Osteoblast (primary cell): ENCODE data around the gene WIPF2. TPM values are rescaled to one million over a fixed set of nuclear protein-coding genes. Genes with fewer than 3 reads are reported as not detected.

Source experiments
- DNase-seq: peaks from one replicate; pipeline ENCODE4 v3.0.0; 2011; ENCODE audit warnings: low spot score, mixed read lengths; ENCODE audit not compliant: insufficient read length; ENCODE audit errors: missing footprints
- H2AFZ ChIP-seq: 2 replicates; pipeline ENCODE4 v1.6.0; 2011; ENCODE audit warnings: mild to moderate bottlenecking, low read length
- H3K27ac ChIP-seq: 2 replicates; pipeline ENCODE4 v1.5.1; 2011; ENCODE audit warnings: mild to moderate bottlenecking, low read depth, low read length, moderate library complexity
- H3K27me3 ChIP-seq: 2 replicates; pipeline ENCODE4 v1.6.0; 2012; ENCODE audit warnings: mild to moderate bottlenecking, control low read depth, inconsistent platforms, low read length, moderate library complexity; ENCODE audit not compliant: insufficient read depth
- H3K36me3 ChIP-seq: 2 replicates; pipeline ENCODE4 v1.5.1; 2011; ENCODE audit warnings: mild to moderate bottlenecking, low read length, control low read depth, moderate library complexity; ENCODE audit not compliant: insufficient read depth
- H3K4me1 ChIP-seq: 2 replicates; pipeline ENCODE4 v1.5.1; 2011; ENCODE audit warnings: mild to moderate bottlenecking, low read length, control low read depth, moderate library complexity; ENCODE audit not compliant: insufficient read depth
- H3K4me2 ChIP-seq: 2 replicates; pipeline ENCODE4 v1.6.0; 2011; ENCODE audit warnings: mild to moderate bottlenecking, low read length; ENCODE audit not compliant: insufficient read depth
- H3K4me3 ChIP-seq: fragments of 200-600 bp; sonication (generic); 3 replicates; pipeline ENCODE4 v1.5.1; 2012; ENCODE audit warnings: mild to moderate bottlenecking, low read length, inconsistent platforms; ENCODE audit not compliant: insufficient read depth
- H3K79me2 ChIP-seq: 2 replicates; pipeline ENCODE4 v1.6.0; 2012; ENCODE audit warnings: mild to moderate bottlenecking, low read length, control low read depth, inconsistent platforms; ENCODE audit not compliant: insufficient read depth
- H3K9me3 ChIP-seq: 2 replicates; pipeline ENCODE4 v1.5.1; 2011; ENCODE audit warnings: low read depth, low read length, control low read depth
- H4K20me1 ChIP-seq: 2 replicates; pipeline ENCODE4 v1.6.0; 2012; ENCODE audit warnings: mild to moderate bottlenecking, low read length, control low read depth; ENCODE audit not compliant: insufficient read depth
- CTCF ChIP-seq: IDR thresholded peaks from 2 replicates; pipeline ENCODE4 v1.5.1; 2011; ENCODE audit warnings: mild to moderate bottlenecking, low read depth, low read length, moderate library complexity; ENCODE audit errors: extremely low read depth
- total RNA-seq: library from RNA; depleted of rRNA; stranded (reverse); fragments of >200 nt; gene quantifications from 2 replicates; pipeline ENCODE4 v1.2.3, GENCODE V29; 2012

The WIPF2 gene
- total RNA-seq, 1 donor = 8.0 TPM

- no peaks in the 10 kb centered on the region for H4K20me1 ChIP-seq
- H3K36me3 ChIP-seq = peaks cover 51% of the 10 kb centered on the region
- no peak for TF ChIP-seq CTCF
- H3K9me3 ChIP-seq = no peaks in the 10 kb centered on the region
- no peak for DNase-seq
- H3K79me2 ChIP-seq = no peaks in the 10 kb centered on the region
- no peak overlapping the region for H3K4me2 ChIP-seq
- H3K4me3 ChIP-seq = no peak overlapping the region
- H2AFZ ChIP-seq = no peak overlapping the region
- no peaks in the 10 kb centered on the region for H3K27me3 ChIP-seq
- peaks cover 9% of the 10 kb centered on the region for H3K4me1 ChIP-seq
- H3K27ac ChIP-seq = no peak overlapping the region
These were observed 45.9 kb upstream of the WIPF2 start for GRCh38 chr17:40173091-40173777.

GRCh38 chr17:40173778-40174135, 45.3 kb upstream of the WIPF2 start:
- peaks cover 5% of the 10 kb centered on the region for H4K20me1 ChIP-seq
- H3K4me1 ChIP-seq = peaks cover 9% of the 10 kb centered on the region
- no peak overlapping the region for H3K4me2 ChIP-seq
- no peaks in the 10 kb centered on the region for H3K9me3 ChIP-seq
- peaks cover 47% of the 10 kb centered on the region for H3K36me3 ChIP-seq
- TF ChIP-seq CTCF = no peak
- DNase-seq = no peak
- H2AFZ ChIP-seq = no peak overlapping the region
- no peak overlapping the region for H3K27ac ChIP-seq
- no peaks in the 10 kb centered on the region for H3K79me2 ChIP-seq
- no peak overlapping the region for H3K4me3 ChIP-seq
- no peaks in the 10 kb centered on the region for H3K27me3 ChIP-seq

- no peak for TF ChIP-seq CTCF
- Histone ChIP-seq H3K36me3 (peaks cover 40% of the 10 kb centered on the region), H3K4me3 (no peak overlapping the region), H3K27me3 (no peaks in the 10 kb centered on the region), H2AFZ (no peak overlapping the region), H4K20me1 (peaks cover 5% of the 10 kb centered on the region), H3K4me2 (no peak overlapping the region), H3K9me3 (no peaks in the 10 kb centered on the region), H3K79me2 (no peaks in the 10 kb centered on the region), H3K4me1 (peaks cover 10% of the 10 kb centered on the region), H3K27ac (no peak overlapping the region)
- DNase-seq = no peak
These were observed 44.6 kb upstream of the WIPF2 start for GRCh38 chr17:40174514-40174913.

GRCh38 chr17:40175928-40176753, 43.0 kb upstream of the WIPF2 start:
- H3K27ac ChIP-seq = no peak overlapping the region
- H3K4me2 ChIP-seq = no peak overlapping the region
- H3K27me3 ChIP-seq = no peaks in the 10 kb centered on the region
- no peak overlapping the region for H3K4me3 ChIP-seq
- DNase-seq = peak; percentile 39
- peaks cover 21% of the 10 kb centered on the region for H3K4me1 ChIP-seq
- H2AFZ ChIP-seq = no peak overlapping the region
- TF ChIP-seq CTCF = no peak
- H4K20me1 ChIP-seq = peaks cover 5% of the 10 kb centered on the region
- H3K79me2 ChIP-seq = no peaks in the 10 kb centered on the region
- no peaks in the 10 kb centered on the region for H3K9me3 ChIP-seq
- H3K36me3 ChIP-seq = peaks cover 23% of the 10 kb centered on the region
